B cell (primary cell): Measurements from ENCODE around the gene IL4R. TPM values are rescaled to one million over a fixed set of nuclear protein-coding genes. Genes with fewer than 3 reads are reported as not detected.

Source experiments
- ATAC-seq: fragments of 200-7000 bp; cut with Tn5 transposase; one replicate; pipeline ENCODE4 v1.10.0; 2021; ENCODE audit warnings: low read depth, mild to moderate bottlenecking, moderate number of reproducible peaks, moderate library complexity
- CTCF ChIA-PET: fragments of 350-600 bp; sonication (Branson Sonifier 250); formaldehyde crosslinking; loops from one replicate; lab custom pipeline; 2021; ENCODE audit warnings: antibody characterized with exemption, inconsistent platforms; lab: Charles Lee
- POLR2A ChIA-PET: fragments of 350-600 bp; sonication (Branson Sonifier 250); formaldehyde crosslinking; loops from one replicate; lab custom pipeline; 2021; ENCODE audit warnings: antibody characterized with exemption; lab: Charles Lee
- DNase-seq: peaks from one replicate; pipeline ENCODE4 v3.0.0; 2013
- H2AFZ ChIP-seq: 2 replicates; pipeline ENCODE4 v1.6.1; 2012; ENCODE audit warnings: mild to moderate bottlenecking, low read depth, low read length; ENCODE audit not compliant: insufficient read depth, poor library complexity, severe bottlenecking
- H3K27ac ChIP-seq, 2 donors: 1 replicate in 1 of 2; 2 replicates in 1 of 2; pipeline ENCODE4 v1.5.1; 2012 to 2013; ENCODE audit warnings: low read length in 2 of 2, mild to moderate bottlenecking in 2 of 2, moderate library complexity in 1 of 2
- H3K27me3 ChIP-seq, 4 experiments: fragments of 200-600 bp in 1 of 4; sonication (generic) in 1 of 4; replicated peaks in 1 of 4; 1 replicate in 2 of 4; 2 replicates in 2 of 4; pipeline versions ENCODE4 v1.6.1 to v1.7.0; 2013 to 2016; ENCODE audit warnings: low read length in 3 of 4, mild to moderate bottlenecking in 2 of 4, mixed read lengths in 1 of 4, moderate library complexity in 1 of 4; ENCODE audit not compliant: insufficient read depth in 4 of 4, control insufficient read depth in 3 of 4; ENCODE audit errors: control extremely low read depth in 1 of 4
- H3K36me3 ChIP-seq, 2 experiments: replicated peaks in 1 of 2; 1 replicate in 1 of 2; 2 replicates in 1 of 2; pipeline versions ENCODE4 v1.6.1 to v1.7.1; 2013; ENCODE audit warnings: low read length in 1 of 2; ENCODE audit not compliant: insufficient read depth in 2 of 2, control insufficient read depth in 1 of 2; ENCODE audit errors: control extremely low read depth in 1 of 2, extremely low read depth in 1 of 2
- H3K4me1 ChIP-seq, 2 donors: fragments of 200-600 bp in 1 of 2; sonication (generic) in 1 of 2; 1 replicate in 1 of 2; 2 replicates in 1 of 2; pipeline versions ENCODE4 v1.5.1 to v1.6.1; 2013 to 2017; ENCODE audit warnings: low read length in 2 of 2; ENCODE audit not compliant: control insufficient read depth in 2 of 2, insufficient read depth in 2 of 2
- H3K4me2 ChIP-seq: replicated peaks from 2 replicates; pipeline ENCODE3; 2012; ENCODE audit warnings: mild to moderate bottlenecking, low read depth, low read length; ENCODE audit not compliant: poor library complexity, severe bottlenecking
- H3K4me3 ChIP-seq, 5 experiments: fragments of 200-600 bp in 1 of 5; sonication (generic) in 1 of 5; 1 replicate in 3 of 5; 2 replicates in 2 of 5; pipeline versions ENCODE4 v1.5.1 to v1.7.0; 2011 to 2016; ENCODE audit warnings: low read length in 4 of 5, mild to moderate bottlenecking in 4 of 5, low read depth in 2 of 5, control low read depth in 1 of 5, moderate library complexity in 1 of 5; ENCODE audit not compliant: insufficient read depth in 1 of 5; ENCODE audit errors: control extremely low read depth in 1 of 5, extremely low read depth in 1 of 5
- H3K79me2 ChIP-seq: fragments of 200-600 bp; sonication (generic); one replicate; pipeline ENCODE4 v1.6.0; 2016; ENCODE audit warnings: low read length; ENCODE audit not compliant: control insufficient read depth, insufficient read depth
- H3K9ac ChIP-seq: fragments of 200-600 bp; sonication (generic); 2 replicates; pipeline ENCODE4 v1.6.1; 2017; ENCODE audit warnings: mild to moderate bottlenecking, low read length, moderate library complexity
- H3K9me3 ChIP-seq, 3 donors: one replicate each; pipeline versions ENCODE4 v1.6.1 to v1.7.1; 2013; ENCODE audit warnings: low read length in 2 of 3; ENCODE audit not compliant: control insufficient read depth in 2 of 3, insufficient read depth in 1 of 3; ENCODE audit errors: control extremely low read depth in 1 of 3
- H4K20me1 ChIP-seq: 2 replicates; pipeline ENCODE4 v1.6.0; 2012; ENCODE audit warnings: mild to moderate bottlenecking, low read length; ENCODE audit not compliant: insufficient read depth, control insufficient read depth, poor library complexity, severe bottlenecking
- H3K27ac Mint-ChIP-seq: one replicate; pipeline ENCODE4 v1.8.0; 2021; ENCODE audit warnings: mixed read lengths
- H3K27me3 Mint-ChIP-seq: one replicate; pipeline ENCODE4 v1.8.0; 2021; ENCODE audit warnings: mixed read lengths
- H3K4me1 Mint-ChIP-seq: one replicate; pipeline ENCODE4 v1.8.0; 2021; ENCODE audit warnings: mixed read lengths
- H3K4me3 Mint-ChIP-seq: one replicate; pipeline ENCODE4 v1.8.0; 2021; ENCODE audit warnings: mixed read lengths
- H3K9me3 Mint-ChIP-seq: one replicate; pipeline ENCODE4 v1.8.0; 2022; ENCODE audit warnings: mixed read lengths; ENCODE audit not compliant: insufficient read depth
- CTCF ChIP-seq: fragments of 200-600 bp; IDR thresholded peaks from one replicate; pipeline ENCODE4 v1.8.0; 2022; ENCODE audit warnings: antibody characterized with exemption, mild to moderate bottlenecking
- EZH2 ChIP-seq: IDR thresholded peaks from 2 replicates; pipeline ENCODE4 v1.6.1; 2012; ENCODE audit warnings: borderline replicate concordance, low read depth, mild to moderate bottlenecking, moderate library complexity, low read length; ENCODE audit not compliant: insufficient read depth, poor library complexity, severe bottlenecking
- WGBS: methylation state at CpG from one replicate; pipeline ENCODE4 v1.1.5; 2013; ENCODE audit warnings: missing lambda C conversion rate; ENCODE audit not compliant: insufficient coverage; 5-methylcytosine and 5-hydroxymethylcytosine counted together
- intact Hi-C: fragments of 100-400 bp; cut with micrococcal nuclease; formaldehyde crosslinking; loops from one replicate; pipeline ENCODE4 v1.10.0; 2022
- polyA plus RNA-seq: library from polyadenylated mRNA; depleted of rRNA; stranded (reverse); fragments of >200 nt; gene quantifications from 2 replicates; pipeline ENCODE4 v1.2.3, GENCODE V29; 2012
- total RNA-seq, 2 donors: library from RNA; stranded (reverse); fragments of 120-200 nt in 1 of 2; gene quantifications; 1 replicate in 1 of 2; 2 replicates in 1 of 2; pipeline versions ENCODE4 v1.2.3 to v1.2.4, GENCODE V29; 2013 to 2022

The IL4R gene
- total and polyA plus RNA-seq, 2 donors (not counting 1 experiment from before 2014, with no cell fraction given) = 311 to 966 TPM

- no peak overlapping the region for H3K27ac ChIP-seq
- H3K9me3 ChIP-seq = no peaks in the 10 kb centered on the region
- TF ChIP-seq CTCF (no peak), EZH2 (no peak)
- H3K4me1 ChIP-seq = peaks cover 28 to 29% of the 10 kb centered on the region in 2 donors
- WGBS = 98% methylated on average over 5 of the region's 5 CpGs
- ChIA-PET POLR2A (no interaction called here), CTCF (no interaction called here)
- intact Hi-C loops = no loop called here
- H3K27me3 ChIP-seq = no peaks in the 10 kb centered on the region
- no peak overlapping the region for H2AFZ ChIP-seq
- H3K9ac ChIP-seq = no peak overlapping the region
- H3K4me3 Mint-ChIP-seq = no peak overlapping the region
- H3K4me3 ChIP-seq = no peak overlapping the region
- DNase-seq = no peak
- peaks cover 37% of the 10 kb centered on the region for H3K4me1 Mint-ChIP-seq
- H3K27ac Mint-ChIP-seq = no peak overlapping the region
- H3K27me3 Mint-ChIP-seq = no peaks in the 10 kb centered on the region
- no peaks in the 10 kb centered on the region for H3K9me3 Mint-ChIP-seq
- ATAC-seq = no peak
- no peaks in the 10 kb centered on the region for H3K36me3 ChIP-seq
- no peak overlapping the region for H3K4me2 ChIP-seq
- no peaks in the 10 kb centered on the region for H3K79me2 ChIP-seq
- no peaks in the 10 kb centered on the region for H4K20me1 ChIP-seq
Measured at GRCh38 chr16:27291106-27291505, 22.7 kb upstream of the IL4R start.

GRCh38 chr16:27291722-27292240 lies 22.0 kb upstream of the IL4R start:
- ATAC-seq (no peak), DNase-seq (no peak)
- Mint-ChIP-seq H3K9me3 (no peaks in the 10 kb centered on the region), H3K4me1 (peaks cover 35% of the 10 kb centered on the region), H3K27me3 (no peaks in the 10 kb centered on the region), H3K4me3 (no peak overlapping the region), H3K27ac (peak overlapping the region; percentile 37)
- TF ChIP-seq CTCF (no peak), EZH2 (no peak)
- H3K79me2 ChIP-seq = no peaks in the 10 kb centered on the region
- no peak overlapping the region for H3K27ac ChIP-seq
- POLR2A ChIA-PET = no interaction called here
- 92% methylated on average over 1 of the region's 4 CpGs for WGBS
- H3K4me1 ChIP-seq = peaks cover 28 to 29% of the 10 kb centered on the region in 2 donors
- CTCF ChIA-PET = interaction anchor here (1.3 kb wide), 1 partner anchor 57 kb away, joined by 3 read pairs; no protein-coding TSS in a partner anchor
- no peaks in the 10 kb centered on the region for H4K20me1 ChIP-seq
- H3K27me3 ChIP-seq = no peaks in the 10 kb centered on the region
- no peaks in the 10 kb centered on the region for H3K9me3 ChIP-seq
- intact Hi-C loops = no loop called here
- H3K9ac ChIP-seq = no peak overlapping the region
- no peak overlapping the region for H3K4me3 ChIP-seq
- no peak overlapping the region for H2AFZ ChIP-seq
- H3K4me2 ChIP-seq = no peak overlapping the region
- no peaks in the 10 kb centered on the region for H3K36me3 ChIP-seq
